SIG-M5 treated with dmso at 0.1 percent for 504 hours (cell line): Measurements from ENCODE around the gene PARK7.
"Not testable (repeated sequence)": the region's sequence is repeated elsewhere in the genome, so short reads cannot be mapped to it uniquely, and the experiment has no call there.

ENCODE experiments used
- DNase-seq: peaks from one replicate; lab custom pipeline; 2025; ENCODE audit not compliant: unreplicated experiment; lab: John Stamatoyannopoulos, UW

The PARK7 gene

GRCh38 chr1:7961216-7962013 lies at the start of gene PARK7:
Gene PARK7 (plus strand): TSS chr1:7961711. CDS start chr1:7962786, 1,075 bp downstream.
- DNase-seq = peak; percentile 96

- DNase-seq = no peak
Measured at GRCh38 chr1:7912145-7912544, 49.4 kb upstream of the PARK7 start.

GRCh38 chr1:7912743-7913557 lies 48.6 kb upstream of the PARK7 start:
- no peak for DNase-seq

- DNase-seq = no peak
Measured at GRCh38 chr1:7915826-7916500, 45.5 kb upstream of the PARK7 start.

- no peak for DNase-seq
Measured at GRCh38 chr1:7916501-7916830, 45.0 kb upstream of the PARK7 start.

GRCh38 chr1:7917971-7918370 lies 43.5 kb upstream of the PARK7 start:
- not testable (repeated sequence) for DNase-seq

- DNase-seq = no peak
Measured at GRCh38 chr1:7919880-7920279, 41.6 kb upstream of the PARK7 start.

GRCh38 chr1:7921796-7922195 lies 39.7 kb upstream of the PARK7 start:
- no peak for DNase-seq

GRCh38 chr1:7922301-7922700 lies 39.2 kb upstream of the PARK7 start:
- DNase-seq = no peak

GRCh38 chr1:7927061-7927460 lies 34.5 kb upstream of the PARK7 start:
- DNase-seq = not testable (repeated sequence)

- no peak for DNase-seq
Measured at GRCh38 chr1:7928247-7928646, 33.3 kb upstream of the PARK7 start.

- no peak for DNase-seq
Measured at GRCh38 chr1:7929637-7930036, 31.9 kb upstream of the PARK7 start.

GRCh38 chr1:7930645-7931445 lies 30.7 kb upstream of the PARK7 start:
- DNase-seq = no peak

GRCh38 chr1:7931446-7931812 lies 30.1 kb upstream of the PARK7 start:
- DNase-seq = no peak

- DNase-seq = no peak
Measured at GRCh38 chr1:7932524-7933138, 28.9 kb upstream of the PARK7 start.

- no peak for DNase-seq
Measured at GRCh38 chr1:7938070-7938469, 23.4 kb upstream of the PARK7 start.

- no peak for DNase-seq
Measured at GRCh38 chr1:7940034-7940433, 21.5 kb upstream of the PARK7 start.

- no peak for DNase-seq
Measured at GRCh38 chr1:7940745-7941436, 20.6 kb upstream of the PARK7 start, which contains the start of gene TNFRSF9. Gene TNFRSF9 (minus strand): TSS chr1:7940839. CDS start chr1:7939994, 845 bp downstream.

GRCh38 chr1:7941437-7941793 lies 20.1 kb upstream of the PARK7 start:
- DNase-seq = no peak
